ENCODE measurements around the gene CEMIP2. TPM values are rescaled to one million over a fixed set of nuclear protein-coding genes. Genes with fewer than 3 reads are reported as not detected.

CEMIP2 gene
- total and polyA plus RNA-seq, 2 of the 13 experiments (the other 11 are each of a cell fraction or from before 2014, with no cell fraction given): 94.3 to 128 TPM

DNA sequence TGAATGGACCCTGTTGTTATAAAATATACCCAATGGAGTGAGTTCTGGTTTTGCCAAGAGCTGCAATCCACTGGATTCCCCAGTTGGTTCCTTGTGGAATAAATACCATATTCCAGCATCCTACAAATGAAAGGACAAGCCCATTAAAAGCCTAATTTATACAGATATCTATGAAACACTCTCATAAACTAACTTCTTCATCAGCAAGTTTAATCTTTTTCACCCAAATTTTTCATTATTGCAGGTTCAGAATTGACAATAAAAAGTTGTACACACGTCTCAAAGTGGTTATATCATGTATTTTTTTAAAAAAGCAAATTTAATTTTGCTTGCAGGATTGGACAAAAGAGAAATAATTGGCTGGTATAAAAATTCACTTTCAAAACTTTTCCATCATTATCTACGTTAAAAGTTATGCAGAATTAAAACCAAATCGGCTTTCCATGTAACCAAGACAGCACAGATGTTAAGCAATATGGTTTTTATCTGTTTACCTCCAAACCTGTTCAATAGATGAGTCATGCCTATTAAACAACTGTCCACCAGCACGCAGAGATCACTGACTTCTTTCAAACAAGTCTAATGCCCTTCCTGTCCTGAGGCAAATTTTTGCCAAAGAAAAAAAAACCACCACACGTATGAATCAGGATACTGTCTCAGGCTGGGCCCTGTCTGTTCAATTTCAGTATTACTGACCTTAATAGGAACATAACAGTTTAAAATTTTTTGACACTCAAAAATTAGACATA is 42.5 kb downstream of the CEMIP2 start (continued):
- TF ChIP-seq HMG20B (CRISPR knock-in tag; conservative IDR thresholded peaks at IDR 0.05): no peak
- no peak for TF ChIP-seq NFE2 (CRISPR knock-in tag; IDR thresholded peaks at IDR 0.05)
- TF ChIP-seq FOXJ3 (CRISPR knock-in tag; IDR thresholded peaks at IDR 0.05; ENCODE audit: borderline replicate concordance): peak; percentile 86
- TF ChIP-seq ZNF713 (CRISPR knock-in tag; IDR thresholded peaks at IDR 0.05): no peak
- TF ChIP-seq, protein P1, sequence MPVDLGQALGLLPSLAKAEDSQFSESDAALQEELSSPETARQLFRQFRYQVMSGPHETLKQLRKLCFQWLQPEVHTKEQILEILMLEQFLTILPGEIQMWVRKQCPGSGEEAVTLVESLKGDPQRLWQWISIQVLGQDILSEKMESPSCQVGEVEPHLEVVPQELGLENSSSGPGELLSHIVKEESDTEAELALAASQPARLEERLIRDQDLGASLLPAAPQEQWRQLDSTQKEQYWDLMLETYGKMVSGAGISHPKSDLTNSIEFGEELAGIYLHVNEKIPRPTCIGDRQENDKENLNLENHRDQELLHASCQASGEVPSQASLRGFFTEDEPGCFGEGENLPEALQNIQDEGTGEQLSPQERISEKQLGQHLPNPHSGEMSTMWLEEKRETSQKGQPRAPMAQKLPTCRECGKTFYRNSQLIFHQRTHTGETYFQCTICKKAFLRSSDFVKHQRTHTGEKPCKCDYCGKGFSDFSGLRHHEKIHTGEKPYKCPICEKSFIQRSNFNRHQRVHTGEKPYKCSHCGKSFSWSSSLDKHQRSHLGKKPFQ (CRISPR knock-in tag; IDR thresholded peaks at IDR 0.05; ENCODE audit: insufficient replicate concordance): no peak
- TF ChIP-seq, protein P2, sequence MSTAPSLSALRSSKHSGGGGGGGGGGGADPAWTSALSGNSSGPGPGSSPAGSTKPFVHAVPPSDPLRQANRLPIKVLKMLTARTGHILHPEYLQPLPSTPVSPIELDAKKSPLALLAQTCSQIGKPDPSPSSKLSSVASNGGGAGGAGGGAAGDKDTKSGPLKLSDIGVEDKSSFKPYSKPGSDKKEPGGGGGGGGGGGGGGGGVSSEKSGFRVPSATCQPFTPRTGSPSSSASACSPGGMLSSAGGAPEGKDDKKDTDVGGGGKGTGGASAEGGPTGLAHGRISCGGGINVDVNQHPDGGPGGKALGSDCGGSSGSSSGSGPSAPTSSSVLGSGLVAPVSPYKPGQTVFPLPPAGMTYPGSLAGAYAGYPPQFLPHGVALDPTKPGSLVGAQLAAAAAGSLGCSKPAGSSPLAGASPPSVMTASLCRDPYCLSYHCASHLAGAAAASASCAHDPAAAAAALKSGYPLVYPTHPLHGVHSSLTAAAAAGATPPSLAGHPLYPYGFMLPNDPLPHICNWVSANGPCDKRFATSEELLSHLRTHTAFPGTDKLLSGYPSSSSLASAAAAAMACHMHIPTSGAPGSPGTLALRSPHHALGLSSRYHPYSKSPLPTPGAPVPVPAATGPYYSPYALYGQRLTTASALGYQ (CRISPR knock-in tag; IDR thresholded peaks at IDR 0.05): peak; percentile 71
- TF ChIP-seq HCFC1 (IDR thresholded peaks at IDR 0.05; ENCODE audit: low read depth, low read length): no peak
- TF ChIP-seq FOXK2 (IDR thresholded peaks at IDR 0.05): peak; percentile 53; the same call in 1 of the 2 replicates
- peak; percentile 68; the same call in 1 of the 2 replicates for TF ChIP-seq GATA4 (IDR thresholded peaks at IDR 0.05; ENCODE audit: borderline replicate concordance, low read depth)
- no peak for TF ChIP-seq TAF1 (CRISPR knock-in tag; IDR thresholded peaks at IDR 0.05)
- no peak for TF ChIP-seq ZNF30 (CRISPR knock-in tag; IDR thresholded peaks at IDR 0.05)
- TF ChIP-seq RELA (CRISPR knock-in tag; IDR thresholded peaks at IDR 0.05): no peak
- TF ChIP-seq, protein P3, sequence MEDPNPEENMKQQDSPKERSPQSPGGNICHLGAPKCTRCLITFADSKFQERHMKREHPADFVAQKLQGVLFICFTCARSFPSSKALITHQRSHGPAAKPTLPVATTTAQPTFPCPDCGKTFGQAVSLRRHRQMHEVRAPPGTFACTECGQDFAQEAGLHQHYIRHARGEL (CRISPR knock-in tag; IDR thresholded peaks at IDR 0.05): no peak
- TF ChIP-seq TOE1 (CRISPR knock-in tag; IDR thresholded peaks at IDR 0.05): no peak
- peak; percentile 85 for TF ChIP-seq CREM (IDR thresholded peaks at IDR 0.05)
- TF ChIP-seq CREM (CRISPR knock-in tag; IDR thresholded peaks at IDR 0.05): no peak
- no peak for TF ChIP-seq MTF1 (CRISPR knock-in tag; IDR thresholded peaks at IDR 0.05)
- TF ChIP-seq TGIF2 (CRISPR knock-in tag; IDR thresholded peaks at IDR 0.05): peak; percentile 24; the same call in 1 of the 2 replicates
- no peak for TF ChIP-seq ZFP36L2 (CRISPR knock-in tag; IDR thresholded peaks at IDR 0.05)
- TF ChIP-seq, protein P4, sequence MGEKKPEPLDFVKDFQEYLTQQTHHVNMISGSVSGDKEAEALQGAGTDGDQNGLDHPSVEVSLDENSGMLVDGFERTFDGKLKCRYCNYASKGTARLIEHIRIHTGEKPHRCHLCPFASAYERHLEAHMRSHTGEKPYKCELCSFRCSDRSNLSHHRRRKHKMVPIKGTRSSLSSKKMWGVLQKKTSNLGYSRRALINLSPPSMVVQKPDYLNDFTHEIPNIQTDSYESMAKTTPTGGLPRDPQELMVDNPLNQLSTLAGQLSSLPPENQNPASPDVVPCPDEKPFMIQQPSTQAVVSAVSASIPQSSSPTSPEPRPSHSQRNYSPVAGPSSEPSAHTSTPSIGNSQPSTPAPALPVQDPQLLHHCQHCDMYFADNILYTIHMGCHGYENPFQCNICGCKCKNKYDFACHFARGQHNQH (CRISPR knock-in tag; IDR thresholded peaks at IDR 0.05): peak; percentile 82
- TF ChIP-seq ATF1 (CRISPR knock-in tag; IDR thresholded peaks at IDR 0.05): no peak
- no peak for TF ChIP-seq RFX3 (CRISPR knock-in tag; IDR thresholded peaks at IDR 0.05)
- TF ChIP-seq, protein P5, sequence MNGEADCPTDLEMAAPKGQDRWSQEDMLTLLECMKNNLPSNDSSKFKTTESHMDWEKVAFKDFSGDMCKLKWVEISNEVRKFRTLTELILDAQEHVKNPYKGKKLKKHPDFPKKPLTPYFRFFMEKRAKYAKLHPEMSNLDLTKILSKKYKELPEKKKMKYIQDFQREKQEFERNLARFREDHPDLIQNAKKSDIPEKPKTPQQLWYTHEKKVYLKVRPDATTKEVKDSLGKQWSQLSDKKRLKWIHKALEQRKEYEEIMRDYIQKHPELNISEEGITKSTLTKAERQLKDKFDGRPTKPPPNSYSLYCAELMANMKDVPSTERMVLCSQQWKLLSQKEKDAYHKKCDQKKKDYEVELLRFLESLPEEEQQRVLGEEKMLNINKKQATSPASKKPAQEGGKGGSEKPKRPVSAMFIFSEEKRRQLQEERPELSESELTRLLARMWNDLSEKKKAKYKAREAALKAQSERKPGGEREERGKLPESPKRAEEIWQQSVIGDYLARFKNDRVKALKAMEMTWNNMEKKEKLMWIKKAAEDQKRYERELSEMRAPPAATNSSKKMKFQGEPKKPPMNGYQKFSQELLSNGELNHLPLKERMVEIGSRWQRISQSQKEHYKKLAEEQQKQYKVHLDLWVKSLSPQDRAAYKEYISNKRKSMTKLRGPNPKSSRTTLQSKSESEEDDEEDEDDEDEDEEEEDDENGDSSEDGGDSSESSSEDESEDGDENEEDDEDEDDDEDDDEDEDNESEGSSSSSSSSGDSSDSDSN (CRISPR knock-in tag; IDR thresholded peaks at IDR 0.05): no peak
- no peak for TF ChIP-seq ZNF672 (CRISPR knock-in tag; IDR thresholded peaks at IDR 0.05)
- TF ChIP-seq POLR2AphosphoS2 (IDR thresholded peaks at IDR 0.05; ENCODE audit: low read depth, low read length): no peak
- no peak for TF ChIP-seq ZNF33B (CRISPR knock-in tag; IDR thresholded peaks at IDR 0.05)
